BE2C (cell line): ENCODE results near the gene RAB34.
"Not testable (repeated sequence)": the region's sequence is repeated elsewhere in the genome, so short reads cannot be mapped to it uniquely, and the experiment has no call there.

ENCODE experiments used
- DNase-seq: peaks from one replicate; pipeline ENCODE4 v3.0.0-alpha.2; 2020
- H3K27me3 ChIP-seq: fragments of 250-450 bp; sonication (Bioruptor Pico); 2 replicates; pipeline ENCODE4 v1.5.1; 2020; ENCODE audit warnings: mild to moderate bottlenecking
- H3K36me3 ChIP-seq: fragments of 250-450 bp; sonication (Bioruptor Pico); 2 replicates; pipeline ENCODE4 v1.5.1; 2020; ENCODE audit warnings: mild to moderate bottlenecking
- H3K4me1 ChIP-seq: fragments of 250-450 bp; sonication (Bioruptor Pico); 2 replicates; pipeline ENCODE4 v1.5.1; 2020
- H3K4me3 ChIP-seq: 2 replicates; pipeline ENCODE4 v1.5.1; 2011; ENCODE audit warnings: low read depth, low read length
- H3K9me3 ChIP-seq: fragments of 250-450 bp; sonication (Bioruptor Pico); 2 replicates; pipeline ENCODE4 v1.5.1; 2020
- CTCF ChIP-seq: IDR thresholded peaks from 2 replicates; pipeline ENCODE4 v1.5.1; 2012; ENCODE audit warnings: mild to moderate bottlenecking, low read depth, low read length

RAB34 gene

GRCh38 chr17:28741358-28742349 lies 24.0 kb upstream of the RAB34 start:
- peaks cover 6% of the 10 kb centered on the region for H3K4me1 ChIP-seq
- TF ChIP-seq CTCF = no peak
- no peak overlapping the region for H3K4me3 ChIP-seq
- 0 out of 2 replicates have a peak, but pooled peaks cover 3% of the 10 kb centered on the region for H3K36me3 ChIP-seq
- H3K27me3 ChIP-seq = no peaks in the 10 kb centered on the region
- H3K9me3 ChIP-seq = no peaks in the 10 kb centered on the region
- no peak for DNase-seq

DNA sequence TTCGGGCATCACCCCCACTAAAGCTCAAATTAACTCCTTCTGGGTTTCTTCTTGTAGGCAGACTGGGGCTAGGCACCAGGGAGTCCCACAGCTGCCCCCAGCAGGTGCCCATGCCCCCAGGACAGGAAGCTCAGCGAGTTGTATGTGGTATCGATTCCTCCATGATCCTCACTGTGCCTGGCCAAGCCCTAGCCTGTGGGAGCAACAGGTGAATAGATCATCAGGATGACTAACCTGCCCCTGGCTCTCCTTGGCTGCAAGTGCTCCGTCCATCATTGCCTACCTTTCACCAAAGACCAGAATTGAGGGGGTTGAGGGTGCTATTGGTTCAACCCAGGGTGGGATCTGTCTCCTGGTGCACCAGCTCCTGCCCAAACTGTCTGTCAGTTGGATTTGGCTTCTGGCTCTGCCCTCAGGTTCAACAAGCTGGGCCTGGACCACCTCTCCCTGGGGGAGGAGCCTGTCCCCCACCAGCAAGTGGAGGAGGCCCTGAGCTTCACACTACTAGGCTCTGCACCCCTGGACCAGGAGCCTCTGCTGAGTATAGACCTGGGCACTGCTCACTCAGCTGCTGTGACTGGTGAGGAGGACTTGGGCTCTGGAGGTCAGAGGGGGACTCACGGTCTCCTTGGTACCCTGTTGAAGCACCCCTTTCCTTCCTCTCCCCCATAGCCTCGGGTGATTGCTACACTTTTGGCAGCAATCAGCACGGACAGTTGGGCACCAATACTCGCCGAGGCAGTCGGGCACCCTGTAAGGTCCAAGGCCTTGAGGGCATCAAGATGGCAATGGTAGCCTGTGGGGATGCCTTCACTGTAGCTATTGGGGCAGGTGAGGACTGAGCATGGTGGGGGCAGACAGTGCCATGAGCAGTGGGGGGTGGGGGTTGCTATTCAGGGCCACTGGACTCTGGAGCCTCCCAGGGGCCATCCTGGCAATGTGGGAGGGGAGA lies 23.0 kb upstream of the RAB34 start:
- no peak for TF ChIP-seq CTCF
- no peak overlapping the region for H3K4me3 ChIP-seq

DNA sequence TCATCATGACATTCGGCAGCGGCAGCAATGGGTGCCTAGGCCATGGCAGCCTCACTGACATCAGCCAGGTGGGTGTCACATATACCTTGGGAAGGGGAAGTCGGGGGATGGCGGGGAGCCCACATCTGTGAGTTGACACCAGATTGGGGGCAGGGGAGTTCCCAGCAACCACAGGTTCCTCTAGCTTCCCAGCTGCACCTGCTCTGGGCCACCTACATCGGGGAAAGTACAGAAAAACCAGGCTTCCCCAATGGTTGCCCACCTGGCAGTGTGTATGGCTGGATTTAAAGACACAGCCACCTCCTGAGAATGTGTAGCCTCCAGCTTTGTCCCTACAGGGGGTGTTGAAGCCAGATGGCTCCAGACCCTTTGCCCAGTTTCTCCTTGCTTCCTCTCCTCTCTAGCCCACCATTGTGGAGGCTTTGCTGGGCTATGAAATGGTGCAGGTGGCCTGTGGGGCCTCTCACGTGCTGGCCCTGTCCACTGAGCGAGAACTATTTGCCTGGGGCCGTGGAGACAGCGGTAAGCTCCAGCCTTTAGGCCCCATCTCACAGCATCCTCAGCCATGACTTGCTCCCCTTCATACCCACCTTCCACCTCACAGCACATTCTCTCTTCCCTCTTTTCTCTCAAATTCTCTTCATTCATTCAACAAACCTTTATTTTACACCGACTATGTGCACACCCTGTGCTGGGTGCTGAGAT lies 21.2 kb upstream of the RAB34 start:
- no peaks in the 10 kb centered on the region for H3K27me3 ChIP-seq
- TF ChIP-seq CTCF = no peak
- H3K36me3 ChIP-seq = no peaks in the 10 kb centered on the region
- DNase-seq = no peak
- H3K4me1 ChIP-seq = no peaks in the 10 kb centered on the region
- no peaks in the 10 kb centered on the region for H3K9me3 ChIP-seq
- no peak overlapping the region for H3K4me3 ChIP-seq

More for the DNA sequence above, 23.0 kb upstream of the RAB34 start:
- DNase-seq = no peak
- Histone ChIP-seq H3K4me1 (no peaks in the 10 kb centered on the region), H3K9me3 (no peaks in the 10 kb centered on the region), H3K36me3 (no peaks in the 10 kb centered on the region), H3K27me3 (no peaks in the 10 kb centered on the region)

DNA sequence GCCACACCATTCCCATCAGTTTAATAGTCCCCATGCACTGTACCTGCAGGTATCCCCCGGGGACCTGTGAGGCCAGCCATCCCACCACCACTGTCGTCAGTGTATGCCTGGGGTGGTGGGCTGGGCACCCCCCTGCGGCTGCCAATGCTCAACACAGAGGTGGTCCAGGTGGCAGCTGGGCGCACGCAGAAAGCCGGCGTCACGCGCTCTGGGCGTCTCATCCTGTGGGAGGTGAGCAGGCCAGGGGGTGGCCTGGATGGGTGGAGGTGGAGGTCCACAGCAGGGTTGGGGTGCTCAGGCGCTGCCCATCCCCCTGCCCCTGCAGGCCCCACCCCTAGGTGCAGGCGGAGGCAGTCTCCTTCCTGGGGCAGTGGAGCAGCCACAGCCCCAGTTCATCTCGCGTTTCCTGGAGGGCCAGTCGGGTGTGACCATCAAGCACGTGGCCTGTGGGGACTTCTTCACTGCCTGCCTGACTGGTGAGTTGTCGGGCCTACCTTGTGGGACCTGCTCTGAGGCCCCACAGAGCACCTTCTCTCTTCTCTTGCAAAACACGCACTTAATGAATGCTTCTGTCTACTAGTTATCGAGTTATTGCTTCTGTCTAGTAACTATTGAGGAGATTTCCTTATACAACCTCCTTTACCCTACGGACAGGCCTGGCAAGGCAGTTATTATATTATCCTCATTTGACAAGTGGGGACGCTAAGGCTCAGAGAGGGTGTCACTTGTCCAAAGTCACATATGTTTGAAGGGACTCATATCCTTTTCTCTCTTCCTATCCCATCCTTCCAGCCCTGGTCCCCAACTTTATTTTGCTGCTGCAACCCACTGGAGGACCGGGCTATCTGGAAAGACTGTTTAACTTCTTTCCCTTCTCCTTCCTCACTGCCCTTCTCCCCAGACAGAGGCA lies 20.4 kb upstream of the RAB34 start:
- Histone ChIP-seq H3K4me1 (no peaks in the 10 kb centered on the region), H3K9me3 (no peaks in the 10 kb centered on the region), H3K4me3 (no peak overlapping the region), H3K36me3 (no peaks in the 10 kb centered on the region), H3K27me3 (no peaks in the 10 kb centered on the region)
- no peak for DNase-seq
- no peak for TF ChIP-seq CTCF

DNA sequence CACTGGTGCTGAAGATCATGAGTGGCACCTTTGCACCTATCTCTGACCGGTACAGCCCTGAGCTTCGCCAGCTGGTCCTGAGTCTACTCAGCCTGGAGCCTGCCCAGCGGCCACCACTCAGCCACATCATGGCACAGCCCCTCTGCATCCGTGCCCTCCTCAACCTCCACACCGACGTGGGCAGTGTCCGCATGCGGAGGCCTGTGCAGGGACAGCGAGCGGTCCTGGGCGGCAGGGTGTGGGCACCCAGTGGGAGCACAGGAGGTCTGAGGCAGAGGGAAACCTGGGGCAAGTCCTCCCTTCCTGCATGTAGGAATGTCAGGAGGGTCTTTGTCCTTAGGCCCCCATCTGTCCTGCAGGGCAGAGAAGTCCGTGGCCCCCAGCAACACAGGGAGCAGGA lies 19.6 kb upstream of the RAB34 start:
- DNase-seq = no peak
- Histone ChIP-seq H3K27me3 (no peaks in the 10 kb centered on the region), H3K9me3 (no peaks in the 10 kb centered on the region), H3K4me1 (no peaks in the 10 kb centered on the region), H3K36me3 (no peaks in the 10 kb centered on the region), H3K4me3 (no peak overlapping the region)
- no peak for TF ChIP-seq CTCF

DNA sequence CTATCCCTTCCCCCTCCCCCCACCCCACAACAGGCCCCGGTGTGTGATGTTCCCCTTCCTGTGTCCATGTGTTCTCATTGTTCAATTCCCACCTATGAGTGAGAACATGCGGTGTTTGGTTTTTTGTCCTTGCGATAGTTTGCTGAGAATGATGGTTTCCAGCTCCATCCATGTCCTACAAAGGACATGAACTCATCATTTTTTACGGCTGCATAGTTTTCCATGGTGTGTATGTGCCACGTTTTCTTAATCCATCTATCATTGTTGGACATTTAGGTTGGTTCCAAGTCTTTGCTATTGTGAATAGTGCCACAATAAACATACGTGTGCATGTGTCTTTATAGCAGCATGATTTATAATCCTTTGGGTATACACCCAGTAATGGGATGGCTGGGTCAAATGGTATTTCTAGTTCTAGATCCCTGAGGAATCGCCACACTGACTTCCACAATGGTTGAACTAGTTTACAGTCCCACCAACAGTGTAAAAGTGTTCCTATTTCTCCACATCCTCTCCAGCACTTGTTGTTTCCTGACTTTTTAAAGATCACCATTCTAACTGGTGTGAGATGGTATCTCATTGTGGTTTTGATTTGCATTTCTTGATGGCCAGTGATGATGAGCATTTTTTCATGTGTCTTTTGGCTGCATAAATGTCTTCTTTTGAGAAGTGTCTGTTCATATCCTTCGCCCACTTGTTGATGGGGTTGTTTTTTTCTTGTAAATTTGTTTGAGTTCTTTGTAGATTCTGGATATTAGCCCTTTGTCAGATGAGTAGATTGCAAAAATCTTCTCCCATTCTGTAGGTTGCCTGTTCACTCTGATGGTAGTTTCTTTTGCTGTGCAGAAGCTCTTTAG lies 18.5 kb upstream of the RAB34 start:
- H3K36me3 ChIP-seq, H3K9me3 ChIP-seq, H3K4me3 ChIP-seq, H3K27me3 ChIP-seq, H3K4me1 ChIP-seq, DNase-seq: not testable (repeated sequence)
